SK-N-SH treated with all-trans-retinoic acid at 6 μM for 48 hours (cell line): ENCODE data around the gene SAMD10.

Experiments used
- BACH2 ChIP-seq: fragments of 250-450 bp; sonication (Bioruptor Pico); IDR thresholded peaks from 2 replicates; pipeline ENCODE4 v1.9.0; 2021; ENCODE audit warnings: mild to moderate bottlenecking, borderline replicate concordance
- CSDC2 ChIP-seq: fragments of 250-450 bp; sonication (Bioruptor Pico); IDR thresholded peaks from 2 replicates; pipeline ENCODE4 v1.5.0; 2020; ENCODE audit warnings: mild to moderate bottlenecking, moderate library complexity
- ISL1 ChIP-seq: fragments of 250-450 bp; sonication (Bioruptor Pico); IDR thresholded peaks from 2 replicates; pipeline ENCODE4 v2.1.2; 2022; ENCODE audit warnings: mild to moderate bottlenecking, moderate library complexity
- RARB ChIP-seq: fragments of 250-450 bp; sonication (Bioruptor Pico); IDR thresholded peaks from 2 replicates; pipeline ENCODE4 v1.8.0; 2021; ENCODE audit warnings: mild to moderate bottlenecking, moderate library complexity
- ZFP3 ChIP-seq: fragments of 250-450 bp; sonication (Bioruptor Pico); IDR thresholded peaks from 2 replicates; pipeline ENCODE4 v1.5.0; 2020; ENCODE audit warnings: mild to moderate bottlenecking, moderate library complexity

DNA sequence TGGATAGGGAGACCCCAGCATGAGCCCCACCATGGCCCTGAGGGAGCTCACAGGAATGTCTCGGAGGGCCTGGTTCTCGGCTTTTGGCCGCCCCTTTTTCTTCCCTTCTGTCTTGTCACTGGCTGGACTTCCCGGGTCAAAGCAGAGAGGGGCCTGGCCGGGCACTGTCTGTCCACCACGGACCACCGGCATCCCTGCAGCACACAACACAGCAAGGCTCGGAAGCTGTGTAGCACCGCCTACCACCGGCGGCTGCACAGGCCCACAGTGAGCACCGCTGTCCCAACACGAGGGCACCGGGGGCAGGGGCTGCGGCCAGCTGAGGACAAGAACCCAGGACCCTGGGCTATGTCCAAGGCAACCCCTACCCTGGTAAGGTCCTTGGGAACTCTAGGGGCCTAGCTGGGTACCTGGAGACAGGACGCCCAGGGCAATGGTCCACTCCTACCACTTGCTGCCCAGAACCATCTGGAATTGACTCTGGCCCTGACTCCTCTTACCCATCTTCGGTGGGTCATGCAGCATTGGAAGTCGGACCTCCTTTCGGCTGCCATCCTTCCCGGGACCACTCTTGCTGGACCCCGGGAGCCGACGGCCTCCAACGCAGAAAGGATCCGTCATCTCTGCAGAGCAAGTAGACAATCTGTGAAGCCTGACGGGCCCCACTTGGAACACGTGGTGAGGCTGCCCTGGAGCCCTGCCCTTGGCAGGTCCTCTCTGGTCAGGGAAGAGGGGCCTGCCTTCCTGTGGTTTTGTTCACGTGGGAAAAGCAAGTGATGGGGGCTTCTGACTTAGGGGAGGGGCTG, 11.9 kb downstream of the SAMD10 start:
- TF ChIP-seq ZFP3 (CRISPR knock-in tag) (no peak), ISL1 (no peak), CSDC2 (no peak), RARB (CRISPR knock-in tag) (no peak), BACH2 (CRISPR knock-in tag) (no peak)
